Measurements from ENCODE around the gene NPL.

Gene NPL

GRCh38 chr1:182766050-182766449, 23.5 kb upstream of the NPL start:
- H3K27ac ChIP-seq (ENCODE audit: low read depth, low read length, poor library complexity, severe bottlenecking) = no peak overlapping the region
- H3K36me3 ChIP-seq (ENCODE audit: insufficient read depth, low read length) = no peaks in the 10 kb centered on the region
- H2AFZ ChIP-seq (ENCODE audit: low read length) = no peak overlapping the region
- H3K9ac ChIP-seq (ENCODE audit: low read length) = no peak overlapping the region
- H3K9me3 ChIP-seq (ENCODE audit: low read length) = 0 out of 2 replicates have a peak, but pooled peaks cover 3% of the 10 kb centered on the region
- no peak overlapping the region for H3K4me2 ChIP-seq (ENCODE audit: low read length)
- no peaks in the 10 kb centered on the region for H3K79me2 ChIP-seq (ENCODE audit: insufficient read depth, low read length)
- no peaks in the 10 kb centered on the region for H3F3A ChIP-seq (ENCODE audit: insufficient read depth, low read length)
- H3K4me1 ChIP-seq (ENCODE audit: insufficient read depth, low read length, severe bottlenecking) = no peaks in the 10 kb centered on the region
- H3K9me2 ChIP-seq (ENCODE audit: low read depth, low read length) = no peaks in the 10 kb centered on the region
- H3K27me3 ChIP-seq (ENCODE audit: insufficient read depth, low read length) = no peaks in the 10 kb centered on the region
- no peak for TF ChIP-seq CTCF (IDR thresholded peaks at IDR 0.05; ENCODE audit: low read length)
- TF ChIP-seq EZH2 (IDR thresholded peaks at IDR 0.05; ENCODE audit: borderline replicate concordance, low read length) = no peak
- no peak overlapping the region for H3K4me3 ChIP-seq (ENCODE audit: low read depth, low read length, poor library complexity, severe bottlenecking)
- H4K20me1 ChIP-seq (ENCODE audit: insufficient read depth, low read length) = no peaks in the 10 kb centered on the region

- H3K36me3 ChIP-seq (ENCODE audit: insufficient read depth, low read length) = no peaks in the 10 kb centered on the region
- TF ChIP-seq EZH2 (IDR thresholded peaks at IDR 0.05; ENCODE audit: borderline replicate concordance, low read length) = no peak
- no peak for TF ChIP-seq CTCF (IDR thresholded peaks at IDR 0.05; ENCODE audit: low read length)
- H3F3A ChIP-seq (ENCODE audit: insufficient read depth, low read length) = no peaks in the 10 kb centered on the region
- H3K9me3 ChIP-seq (ENCODE audit: low read length) = no peaks in the 10 kb centered on the region
- H3K27me3 ChIP-seq (ENCODE audit: insufficient read depth, low read length) = no peaks in the 10 kb centered on the region
- no peaks in the 10 kb centered on the region for H3K79me2 ChIP-seq (ENCODE audit: insufficient read depth, low read length)
- no peak overlapping the region for H2AFZ ChIP-seq (ENCODE audit: low read length)
- H3K9me2 ChIP-seq (ENCODE audit: low read depth, low read length) = no peaks in the 10 kb centered on the region
- no peak overlapping the region for H3K4me2 ChIP-seq (ENCODE audit: low read length)
- H4K20me1 ChIP-seq (ENCODE audit: insufficient read depth, low read length) = no peaks in the 10 kb centered on the region
- H3K4me1 ChIP-seq (ENCODE audit: insufficient read depth, low read length, severe bottlenecking) = no peaks in the 10 kb centered on the region
- no peak overlapping the region for H3K27ac ChIP-seq (ENCODE audit: low read depth, low read length, poor library complexity, severe bottlenecking)
- no peak overlapping the region for H3K9ac ChIP-seq (ENCODE audit: low read length)
- no peak overlapping the region for H3K4me3 ChIP-seq (ENCODE audit: low read depth, low read length, poor library complexity, severe bottlenecking)
These were observed 22.5 kb upstream of the NPL start for GRCh38 chr1:182766881-182767645.

- H3K4me2 ChIP-seq (ENCODE audit: low read length) = no peak overlapping the region
- no peaks in the 10 kb centered on the region for H3F3A ChIP-seq (ENCODE audit: insufficient read depth, low read length)
- H3K36me3 ChIP-seq (ENCODE audit: insufficient read depth, low read length) = no peaks in the 10 kb centered on the region
- H3K9me3 ChIP-seq (ENCODE audit: low read length) = no peaks in the 10 kb centered on the region
- H3K27me3 ChIP-seq (ENCODE audit: insufficient read depth, low read length) = no peaks in the 10 kb centered on the region
- TF ChIP-seq EZH2 (IDR thresholded peaks at IDR 0.05; ENCODE audit: borderline replicate concordance, low read length) = no peak
- no peak for TF ChIP-seq CTCF (IDR thresholded peaks at IDR 0.05; ENCODE audit: low read length)
- no peak overlapping the region for H3K4me3 ChIP-seq (ENCODE audit: low read depth, low read length, poor library complexity, severe bottlenecking)
- H3K9ac ChIP-seq (ENCODE audit: low read length) = no peak overlapping the region
- no peak overlapping the region for H3K27ac ChIP-seq (ENCODE audit: low read depth, low read length, poor library complexity, severe bottlenecking)
- H3K9me2 ChIP-seq (ENCODE audit: low read depth, low read length) = no peaks in the 10 kb centered on the region
- no peaks in the 10 kb centered on the region for H3K79me2 ChIP-seq (ENCODE audit: insufficient read depth, low read length)
- H4K20me1 ChIP-seq (ENCODE audit: insufficient read depth, low read length) = no peaks in the 10 kb centered on the region
- H2AFZ ChIP-seq (ENCODE audit: low read length) = no peak overlapping the region
- H3K4me1 ChIP-seq (ENCODE audit: insufficient read depth, low read length, severe bottlenecking) = no peaks in the 10 kb centered on the region
These were observed 20.6 kb upstream of the NPL start for GRCh38 chr1:182768963-182769362.

Data from OCI-LY1 (cell line).